ENCODE measurements around the gene LGALS9. TPM values are rescaled to one million over a fixed set of nuclear protein-coding genes. Genes with fewer than 3 reads are reported as not detected.

Gene LGALS9
- polyA plus RNA-seq, 1 donor (not counting 4 experiments of a cell fraction or from before 2014, with no cell fraction given), result 0.94 TPM

DNA sequence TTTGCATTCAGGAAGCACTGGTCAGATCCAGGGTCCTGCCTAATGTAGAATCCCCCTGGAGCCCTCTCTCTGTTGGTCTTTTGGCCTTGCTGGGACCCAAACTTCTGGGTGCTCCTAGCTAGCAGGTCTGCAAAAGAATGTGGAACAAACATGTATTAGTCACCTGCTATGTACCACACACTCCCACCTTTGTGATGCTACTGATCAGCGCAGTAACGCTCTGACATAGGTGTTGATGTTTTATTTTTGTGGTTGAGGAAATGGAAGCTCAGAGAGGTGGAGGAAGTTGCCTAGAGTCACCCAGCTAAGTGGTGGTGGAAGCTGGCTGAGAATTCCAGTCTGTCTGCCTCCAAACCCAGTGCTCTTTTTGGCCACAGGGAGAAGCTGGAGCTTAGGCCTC is 35.8 kb upstream of the LGALS9 start:
- no peaks in the 10 kb centered on the region for H3K9me1 ChIP-seq (ENCODE audit: control insufficient read depth, extremely low read depth, insufficient read depth, low read length)
- no peaks in the 10 kb centered on the region for H3K79me2 ChIP-seq (ENCODE audit: control insufficient read depth, insufficient read depth, low read length)
- H3K27me3 ChIP-seq (ENCODE audit: control insufficient read depth, extremely low read depth, insufficient read depth, low read length), result no peaks in the 10 kb centered on the region
- H3K4me1 ChIP-seq (ENCODE audit: control insufficient read depth, extremely low read depth, insufficient read depth, low read length), result no peaks in the 10 kb centered on the region
- no peak overlapping the region for H3K4me3 ChIP-seq (ENCODE audit: control insufficient read depth in 2 of 3, extremely low read depth in 1 of 3, insufficient read depth in 2 of 3, low read depth in 1 of 3, low read length in 3 of 3)
- H3K27ac ChIP-seq (ENCODE audit: control insufficient read depth, insufficient read depth, low read length), result no peak overlapping the region
- no peak overlapping the region for H3K9ac ChIP-seq (ENCODE audit: control insufficient read depth, extremely low read depth, insufficient read depth, low read length)
- no peak for DNase-seq (ENCODE audit: low read depth, low spot score)
- H3K9me3 ChIP-seq (ENCODE audit: control insufficient read depth, low read depth, low read length), result no peaks in the 10 kb centered on the region
- no peak overlapping the region for H3K4me2 ChIP-seq (ENCODE audit: control insufficient read depth, extremely low read depth, insufficient read depth, low read depth, low read length)
- no peak for FAIRE-seq
- H3K36me3 ChIP-seq (ENCODE audit: control insufficient read depth in 2 of 2, extremely low read depth in 1 of 2, insufficient read depth in 2 of 2, low read length in 2 of 2), result no peaks in the 10 kb centered on the region
- H2AFZ ChIP-seq (ENCODE audit: control insufficient read depth, low read length), result no peak overlapping the region
- TF ChIP-seq, protein P1, sequence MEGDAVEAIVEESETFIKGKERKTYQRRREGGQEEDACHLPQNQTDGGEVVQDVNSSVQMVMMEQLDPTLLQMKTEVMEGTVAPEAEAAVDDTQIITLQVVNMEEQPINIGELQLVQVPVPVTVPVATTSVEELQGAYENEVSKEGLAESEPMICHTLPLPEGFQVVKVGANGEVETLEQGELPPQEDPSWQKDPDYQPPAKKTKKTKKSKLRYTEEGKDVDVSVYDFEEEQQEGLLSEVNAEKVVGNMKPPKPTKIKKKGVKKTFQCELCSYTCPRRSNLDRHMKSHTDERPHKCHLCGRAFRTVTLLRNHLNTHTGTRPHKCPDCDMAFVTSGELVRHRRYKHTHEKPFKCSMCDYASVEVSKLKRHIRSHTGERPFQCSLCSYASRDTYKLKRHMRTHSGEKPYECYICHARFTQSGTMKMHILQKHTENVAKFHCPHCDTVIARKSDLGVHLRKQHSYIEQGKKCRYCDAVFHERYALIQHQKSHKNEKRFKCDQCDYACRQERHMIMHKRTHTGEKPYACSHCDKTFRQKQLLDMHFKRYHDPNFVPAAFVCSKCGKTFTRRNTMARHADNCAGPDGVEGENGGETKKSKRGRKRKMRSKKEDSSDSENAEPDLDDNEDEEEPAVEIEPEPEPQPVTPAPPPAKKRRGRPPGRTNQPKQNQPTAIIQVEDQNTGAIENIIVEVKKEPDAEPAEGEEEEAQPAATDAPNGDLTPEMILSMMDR (optimal IDR thresholded peaks at IDR 0.05 in 1 of 3, IDR thresholded peaks at IDR 0.05 in 1 of 3, conservative IDR thresholded peaks at IDR 0.05 in 1 of 3; ENCODE audit: extremely low read depth in 1 of 3, insufficient read depth in 2 of 3, low read length in 3 of 3), result no peak
- no peak for TF ChIP-seq EZH2 (IDR thresholded peaks at IDR 0.05; ENCODE audit: low read length)
- H4K20me1 ChIP-seq (ENCODE audit: control insufficient read depth, extremely low read depth, insufficient read depth, low read length), result no peaks in the 10 kb centered on the region
- dilution Hi-C loops (cut with MboI; ENCODE audit: extremely low pct_ligation_motif_present, low sequenced_read_pairs), result no loop called here

DNA sequence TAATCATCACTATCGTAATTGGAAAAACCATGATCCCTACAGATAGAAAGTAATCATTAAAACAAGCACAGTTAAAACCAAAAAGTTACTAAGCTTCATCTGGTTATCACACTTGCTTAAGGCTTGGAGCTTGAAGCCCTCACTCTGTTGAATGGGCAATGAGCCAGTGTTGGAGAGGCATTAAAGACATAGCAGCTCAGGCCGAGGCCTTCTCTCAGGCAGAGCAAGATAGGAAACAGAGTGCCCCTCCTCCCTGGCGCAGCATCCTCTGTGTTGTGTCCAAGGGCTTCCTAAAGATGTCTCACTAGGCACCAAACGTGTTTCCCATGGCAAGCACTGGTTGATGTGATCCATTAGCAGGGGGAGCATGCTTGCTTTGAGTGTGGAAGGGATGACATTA is 34.9 kb upstream of the LGALS9 start:
- H3K4me3 ChIP-seq (ENCODE audit: control insufficient read depth in 2 of 3, extremely low read depth in 1 of 3, insufficient read depth in 2 of 3, low read depth in 1 of 3, low read length in 3 of 3), result no peak overlapping the region

More for the DNA sequence above, 34.9 kb upstream of the LGALS9 start:
- Histone ChIP-seq H3K27ac (ENCODE audit: control insufficient read depth, insufficient read depth, low read length) (no peak overlapping the region), H3K27me3 (ENCODE audit: control insufficient read depth, extremely low read depth, insufficient read depth, low read length) (no peaks in the 10 kb centered on the region), H2AFZ (ENCODE audit: control insufficient read depth, low read length) (no peak overlapping the region), H3K36me3 (ENCODE audit: control insufficient read depth in 2 of 2, extremely low read depth in 1 of 2, insufficient read depth in 2 of 2, low read length in 2 of 2) (no peaks in the 10 kb centered on the region), H3K9me3 (ENCODE audit: control insufficient read depth, low read depth, low read length) (no peaks in the 10 kb centered on the region), H3K4me2 (ENCODE audit: control insufficient read depth, extremely low read depth, insufficient read depth, low read depth, low read length) (no peak overlapping the region), H3K9me1 (ENCODE audit: control insufficient read depth, extremely low read depth, insufficient read depth, low read length) (no peaks in the 10 kb centered on the region), H4K20me1 (ENCODE audit: control insufficient read depth, extremely low read depth, insufficient read depth, low read length) (no peaks in the 10 kb centered on the region), H3K79me2 (ENCODE audit: control insufficient read depth, insufficient read depth, low read length) (no peaks in the 10 kb centered on the region), H3K4me1 (ENCODE audit: control insufficient read depth, extremely low read depth, insufficient read depth, low read length) (no peaks in the 10 kb centered on the region), H3K9ac (ENCODE audit: control insufficient read depth, extremely low read depth, insufficient read depth, low read length) (no peak overlapping the region)
- FAIRE-seq (no peak), DNase-seq (ENCODE audit: low read depth, low spot score) (no peak)
- TF ChIP-seq EZH2 (IDR thresholded peaks at IDR 0.05; ENCODE audit: low read length), result no peak
- TF ChIP-seq, protein P1 (optimal IDR thresholded peaks at IDR 0.05 in 1 of 3, IDR thresholded peaks at IDR 0.05 in 1 of 3, conservative IDR thresholded peaks at IDR 0.05 in 1 of 3; ENCODE audit: extremely low read depth in 1 of 3, insufficient read depth in 2 of 3, low read length in 3 of 3), result no peak
- dilution Hi-C loops (cut with MboI; ENCODE audit: extremely low pct_ligation_motif_present, low sequenced_read_pairs), result no loop called here

Measured in keratinocyte (primary cell).